Measurements from ENCODE around the gene CYTL1.

GRCh38 chr4:5045097-5045496 lies 25.8 kb upstream of the CYTL1 start:
- no peak for TF ChIP-seq CTCF (IDR thresholded peaks at IDR 0.05; ENCODE audit: extremely low read depth in 1 of 2, insufficient read depth in 1 of 2, low read depth in 1 of 2, low read length in 2 of 2)
- no peak for TF ChIP-seq POLR2A (IDR thresholded peaks at IDR 0.05; ENCODE audit: low read depth, low read length)
- peak; percentile 19 for TF ChIP-seq POLR2AphosphoS5 (IDR thresholded peaks at IDR 0.05; ENCODE audit: insufficient read depth, low read depth, low read length)
- TF ChIP-seq EZH2 (IDR thresholded peaks at IDR 0.05; ENCODE audit: borderline replicate concordance, low read depth, low read length, severe bottlenecking) = no peak
- TF ChIP-seq MAX (IDR thresholded peaks at IDR 0.05; ENCODE audit: insufficient read depth, insufficient read length) = peak; percentile 36
- TF ChIP-seq GATA2 (IDR thresholded peaks at IDR 0.05; ENCODE audit: insufficient read depth, insufficient read length, low read depth, low read length) = no peak
- no peak for TF ChIP-seq JUN (IDR thresholded peaks at IDR 0.05; ENCODE audit: borderline replicate concordance, insufficient read depth, insufficient read length, low read depth)
